Measurements from ENCODE around the gene UBL4A. TPM values are rescaled to one million over a fixed set of nuclear protein-coding genes. Genes with fewer than 3 reads are reported as not detected.

The UBL4A gene
- total RNA-seq, 1 experiment from 2014 or later: 37.4 TPM

- Histone ChIP-seq H3K4me2 (ENCODE audit: low read length) (no peak overlapping the region), H3K4me1 (ENCODE audit: control insufficient read depth in 1 of 2, insufficient read depth in 2 of 2, low read length in 2 of 2) (no peaks in the 10 kb centered on the region), H3K4me3 (replicated peaks in 1 of 2; ENCODE audit: low read depth in 1 of 2, low read length in 2 of 2) (no peak overlapping the region), H3K36me3 (ENCODE audit: control insufficient read depth in 1 of 2, insufficient read depth in 2 of 2, low read length in 2 of 2) (peaks cover 0 to 2% of the 10 kb centered on the region in 2 experiments; a peak in 1 of 4 replicates), H2AFZ (ENCODE audit: low read depth, low read length, poor library complexity, severe bottlenecking) (no peak overlapping the region), H3K27ac (ENCODE audit: low read depth, low read length) (no peak overlapping the region), H3K27me3 (ENCODE audit: insufficient read depth, low read length) (no peaks in the 10 kb centered on the region), H4K20me1 (ENCODE audit: insufficient read depth) (no peaks in the 10 kb centered on the region), H3K9me3 (ENCODE audit: control insufficient read depth in 1 of 2, insufficient read depth in 1 of 2, low read depth in 1 of 2, low read length in 2 of 2) (no peaks in the 10 kb centered on the region), H3K9ac (ENCODE audit: low read length) (no peak overlapping the region), H3K9me2 (ENCODE audit: insufficient read depth) (no peaks in the 10 kb centered on the region), H3K79me2 (ENCODE audit: insufficient read depth, low read length) (no peaks in the 10 kb centered on the region)
- no peak for DNase-seq (ENCODE audit: low read depth, low spot score)
- no TSS peak for BruUV-seq (replicated peaks)
- ChIA-PET POLR2A (no interaction called here), RAD21 (ENCODE audit: low non-redundant PET in 1 of 2, low total read pairs in 2 of 2, uncharacterized antibody in 2 of 2, unreplicated experiment in 2 of 2) (no interaction called here), CTCF (no interaction called here)
- intact Hi-C loops (cut with micrococcal nuclease): no loop called here
- ATAC-seq: no peak
- TF ChIP-seq POLR2A (IDR thresholded peaks at IDR 0.05; ENCODE audit: borderline replicate concordance, extremely low read depth, insufficient read depth, insufficient read length): no peak
- no peak for TF ChIP-seq SP1 (IDR thresholded peaks at IDR 0.05; ENCODE audit: low read depth)
- no peak for TF ChIP-seq SIN3A (IDR thresholded peaks at IDR 0.05; ENCODE audit: low read depth)
- TF ChIP-seq POLR2AphosphoS5 (IDR thresholded peaks at IDR 0.05; ENCODE audit: low read depth, low read length): no peak
- TF ChIP-seq CTCF (IDR thresholded peaks at IDR 0.05 in 2 of 3, conservative IDR thresholded peaks at IDR 0.05 in 1 of 3; ENCODE audit: borderline replicate concordance in 1 of 3, insufficient read depth in 1 of 3, low read depth in 2 of 3, low read length in 2 of 3): no peak
- TF ChIP-seq EZH2 (IDR thresholded peaks at IDR 0.05): no peak
- TF ChIP-seq ZFX (IDR thresholded peaks at IDR 0.05): no peak
- TF ChIP-seq, protein P1, sequence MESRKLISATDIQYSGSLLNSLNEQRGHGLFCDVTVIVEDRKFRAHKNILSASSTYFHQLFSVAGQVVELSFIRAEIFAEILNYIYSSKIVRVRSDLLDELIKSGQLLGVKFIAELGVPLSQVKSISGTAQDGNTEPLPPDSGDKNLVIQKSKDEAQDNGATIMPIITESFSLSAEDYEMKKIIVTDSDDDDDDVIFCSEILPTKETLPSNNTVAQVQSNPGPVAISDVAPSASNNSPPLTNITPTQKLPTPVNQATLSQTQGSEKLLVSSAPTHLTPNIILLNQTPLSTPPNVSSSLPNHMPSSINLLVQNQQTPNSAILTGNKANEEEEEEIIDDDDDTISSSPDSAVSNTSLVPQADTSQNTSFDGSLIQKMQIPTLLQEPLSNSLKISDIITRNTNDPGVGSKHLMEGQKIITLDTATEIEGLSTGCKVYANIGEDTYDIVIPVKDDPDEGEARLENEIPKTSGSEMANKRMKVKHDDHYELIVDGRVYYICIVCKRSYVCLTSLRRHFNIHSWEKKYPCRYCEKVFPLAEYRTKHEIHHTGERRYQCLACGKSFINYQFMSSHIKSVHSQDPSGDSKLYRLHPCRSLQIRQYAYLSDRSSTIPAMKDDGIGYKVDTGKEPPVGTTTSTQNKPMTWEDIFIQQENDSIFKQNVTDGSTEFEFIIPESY (IDR thresholded peaks at IDR 0.05; ENCODE audit: extremely low read depth, insufficient replicate concordance, low read length): no peak
- TF ChIP-seq ELF1 (IDR thresholded peaks at IDR 0.05; ENCODE audit: borderline replicate concordance, low read depth): no peak
- TF ChIP-seq FOSL1 (IDR thresholded peaks at IDR 0.05; ENCODE audit: low read depth): no peak
- no peak for TF ChIP-seq CEBPB (IDR thresholded peaks at IDR 0.05; ENCODE audit: low read depth)
- TF ChIP-seq, protein P2, sequence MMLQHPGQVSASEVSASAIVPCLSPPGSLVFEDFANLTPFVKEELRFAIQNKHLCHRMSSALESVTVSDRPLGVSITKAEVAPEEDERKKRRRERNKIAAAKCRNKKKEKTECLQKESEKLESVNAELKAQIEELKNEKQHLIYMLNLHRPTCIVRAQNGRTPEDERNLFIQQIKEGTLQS (IDR thresholded peaks at IDR 0.05): no peak
- no peak for TF ChIP-seq TCF7L2 (IDR thresholded peaks at IDR 0.05; ENCODE audit: borderline replicate concordance, extremely low read depth, insufficient read depth, insufficient read length)
These were observed 15.4 kb downstream of the UBL4A start for GRCh38 chrX:154470914-154471568.
